SK-N-SH treated with all-trans-retinoic acid at 6 μM for 48 hours (cell line): ENCODE measurements around the gene AMD1.

Experiments used
- SNAI2 ChIP-seq: fragments of 250-450 bp; sonication (Bioruptor Pico); IDR thresholded peaks from 2 replicates; pipeline ENCODE4 v1.5.0; 2020; ENCODE audit warnings: mild to moderate bottlenecking, moderate library complexity
- TOX ChIP-seq: fragments of 250-450 bp; sonication (Bioruptor Pico); IDR thresholded peaks from 2 replicates; pipeline ENCODE4 v1.8.0; 2021; ENCODE audit warnings: mild to moderate bottlenecking, moderate library complexity, borderline replicate concordance
- ZFP3 ChIP-seq: fragments of 250-450 bp; sonication (Bioruptor Pico); IDR thresholded peaks from 2 replicates; pipeline ENCODE4 v1.5.0; 2020; ENCODE audit warnings: mild to moderate bottlenecking, moderate library complexity
- TF ChIP-seq, protein P1 (sequence below): fragments of 250-450 bp; sonication (Bioruptor Pico); IDR thresholded peaks from 2 replicates; pipeline ENCODE4 v1.5.1; 2021; ENCODE audit warnings: mild to moderate bottlenecking, moderate library complexity

- no peak for TF ChIP-seq SNAI2 (CRISPR knock-in tag)
- TF ChIP-seq, protein P1, sequence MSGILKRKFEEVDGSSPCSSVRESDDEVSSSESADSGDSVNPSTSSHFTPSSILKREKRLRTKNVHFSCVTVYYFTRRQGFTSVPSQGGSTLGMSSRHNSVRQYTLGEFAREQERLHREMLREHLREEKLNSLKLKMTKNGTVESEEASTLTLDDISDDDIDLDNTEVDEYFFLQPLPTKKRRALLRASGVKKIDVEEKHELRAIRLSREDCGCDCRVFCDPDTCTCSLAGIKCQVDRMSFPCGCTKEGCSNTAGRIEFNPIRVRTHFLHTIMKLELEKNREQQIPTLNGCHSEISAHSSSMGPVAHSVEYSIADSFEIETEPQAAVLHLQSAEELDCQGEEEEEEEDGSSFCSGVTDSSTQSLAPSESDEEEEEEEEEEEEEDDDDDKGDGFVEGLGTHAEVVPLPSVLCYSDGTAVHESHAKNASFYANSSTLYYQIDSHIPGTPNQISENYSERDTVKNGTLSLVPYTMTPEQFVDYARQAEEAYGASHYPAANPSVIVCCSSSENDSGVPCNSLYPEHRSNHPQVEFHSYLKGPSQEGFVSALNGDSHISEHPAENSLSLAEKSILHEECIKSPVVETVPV (CRISPR knock-in tag) = no peak
- TF ChIP-seq TOX = no peak
- TF ChIP-seq ZFP3 (CRISPR knock-in tag) = no peak
Measured at GRCh38 chr6:110856296-110856695, 18.3 kb upstream of the AMD1 start.
